Sigmoid colon (tissue), 3 donors: ENCODE results near the gene KCNJ11.

ENCODE experiments used
- CTCF ChIP-seq, 4 experiments: fragments of 450-650 bp in 3 of 4; fragments of 200-600 bp in 1 of 4; IDR thresholded peaks; one replicate each; pipeline ENCODE4 v1.5.1; 2016 to 2019; ENCODE audit warnings: antibody characterized with exemption in 4 of 4, mild to moderate bottlenecking in 3 of 4, moderate library complexity in 2 of 4
- POLR2A ChIP-seq, 2 donors: fragments of 450-650 bp; IDR thresholded peaks; one replicate each; pipeline ENCODE4 v1.6.1; 2016; ENCODE audit warnings: antibody characterized with exemption in 2 of 2, mild to moderate bottlenecking in 2 of 2, moderate library complexity in 2 of 2

- TF ChIP-seq CTCF (IDR thresholded peaks at IDR 0.05): no peak
- no peak for TF ChIP-seq POLR2A (IDR thresholded peaks at IDR 0.05)
Observed at GRCh38 chr11:17351510-17352176, 36.8 kb downstream of the KCNJ11 start, which contains the start of gene NCR3LG1.
